PC-9 (cell line): ENCODE measurements around the gene ADGRE1.

ENCODE experiments used
- CTCF ChIP-seq: fragments of 200-600 bp; sonication (generic); conservative IDR thresholded peaks from 2 replicates; pipeline ENCODE4 v1.6.1; 2017; ENCODE audit warnings: mixed run types, antibody characterized with exemption, mild to moderate bottlenecking, moderate library complexity
- EZH2 ChIP-seq: fragments of 200-600 bp; sonication (generic); IDR thresholded peaks from 2 replicates; pipeline ENCODE4 v1.8.0; 2017; ENCODE audit warnings: antibody characterized with exemption, low read depth

- TF ChIP-seq CTCF (no peak), EZH2 (no peak)
Measured at GRCh38 chr19:6853868-6854267, 33.5 kb upstream of the ADGRE1 start.
